Astrocyte (in vitro differentiated cells and primary cell): ENCODE results near the gene SCGN. TPM values are rescaled to one million over a fixed set of nuclear protein-coding genes. Genes with fewer than 3 reads are reported as not detected.

ENCODE experiments used
- DNase-seq: peaks from one replicate; pipeline ENCODE4 v3.0.0-alpha.2; 2010; ENCODE audit warnings: low read depth
- FAIRE-seq: peaks from 2 replicates; lab custom pipeline; 2011; peaks lifted over from hg19 to GRCh38; lab: Jason Lieb, UNC
- H2AFZ ChIP-seq: 2 replicates; pipeline ENCODE4 v1.6.0; 2012; ENCODE audit warnings: low read depth, low read length, inconsistent platforms
- H3K27ac ChIP-seq: 2 replicates; pipeline ENCODE4 v1.5.1; 2011; ENCODE audit warnings: low read depth, low read length, inconsistent platforms
- H3K27me3 ChIP-seq: 2 replicates; pipeline ENCODE4 v1.6.0; 2011; ENCODE audit warnings: low read length, inconsistent platforms; ENCODE audit not compliant: insufficient read depth
- H3K36me3 ChIP-seq: 2 replicates; pipeline ENCODE4 v1.5.1; 2011; ENCODE audit warnings: low read length, inconsistent platforms; ENCODE audit not compliant: insufficient read depth
- H3K4me1 ChIP-seq: 2 replicates; pipeline ENCODE4 v1.5.1; 2011; ENCODE audit warnings: low read length, inconsistent platforms; ENCODE audit not compliant: insufficient read depth
- H3K4me2 ChIP-seq: 2 replicates; pipeline ENCODE4 v1.6.0; 2012; ENCODE audit warnings: low read length, inconsistent platforms
- H3K4me3 ChIP-seq: 2 replicates; pipeline ENCODE4 v1.5.1; 2011; ENCODE audit warnings: low read depth, mild to moderate bottlenecking, low read length, inconsistent platforms; ENCODE audit not compliant: insufficient read depth
- H3K79me2 ChIP-seq: 2 replicates; pipeline ENCODE4 v1.6.0; 2012; ENCODE audit warnings: mild to moderate bottlenecking, low read length, inconsistent platforms; ENCODE audit not compliant: insufficient read depth
- H3K9ac ChIP-seq: 2 replicates; pipeline ENCODE4 v1.6.0; 2012; ENCODE audit warnings: mild to moderate bottlenecking, low read length, inconsistent platforms
- H3K9me3 ChIP-seq: 2 replicates; pipeline ENCODE4 v1.5.1; 2012; ENCODE audit warnings: low read depth, mild to moderate bottlenecking, low read length, inconsistent platforms; ENCODE audit not compliant: insufficient read depth
- H4K20me1 ChIP-seq: 2 replicates; pipeline ENCODE4 v1.6.0; 2012; ENCODE audit warnings: low read length, inconsistent platforms; ENCODE audit not compliant: insufficient read depth
- H3K27ac Mint-ChIP-seq: one replicate; pipeline ENCODE4 v1.8.0; 2021; ENCODE audit warnings: mild to moderate bottlenecking, mixed read lengths; ENCODE audit not compliant: unreplicated experiment
- H3K27me3 Mint-ChIP-seq: one replicate; pipeline ENCODE4 v1.8.0; 2021; ENCODE audit warnings: low read depth, mixed read lengths; ENCODE audit not compliant: unreplicated experiment
- H3K36me3 Mint-ChIP-seq: one replicate; pipeline ENCODE4 v1.8.0; 2021; ENCODE audit warnings: low read depth, mixed read lengths; ENCODE audit not compliant: unreplicated experiment
- H3K4me1 Mint-ChIP-seq: one replicate; pipeline ENCODE4 v1.8.0; 2021; ENCODE audit warnings: low read depth, mixed read lengths; ENCODE audit not compliant: unreplicated experiment
- H3K4me3 Mint-ChIP-seq: one replicate; pipeline ENCODE4 v1.8.0; 2021; ENCODE audit warnings: mild to moderate bottlenecking, moderate library complexity, mixed read lengths; ENCODE audit not compliant: unreplicated experiment
- H3K9me3 Mint-ChIP-seq: one replicate; pipeline ENCODE4 v1.8.0; 2021; ENCODE audit warnings: mild to moderate bottlenecking, mixed read lengths; ENCODE audit not compliant: unreplicated experiment
- CTCF ChIP-seq: IDR thresholded peaks from 2 replicates; pipeline ENCODE4 v1.5.1; 2011; ENCODE audit warnings: low read depth, mild to moderate bottlenecking, inconsistent platforms, low read length, moderate library complexity; ENCODE audit not compliant: insufficient read depth
- EZH2 ChIP-seq: IDR thresholded peaks from 2 replicates; pipeline ENCODE4 v1.6.1; 2012; ENCODE audit warnings: mild to moderate bottlenecking, low read length, inconsistent platforms; ENCODE audit not compliant: insufficient read depth
- total RNA-seq: library from RNA; stranded (reverse); gene quantifications from 2 replicates; pipeline ENCODE4 v1.2.1, GENCODE V29; 2021

Gene SCGN
- total RNA-seq, 1 donor from 2014 or later = not detected

- Mint-ChIP-seq H3K27ac (no peak overlapping the region), H3K9me3 (peaks cover 2% of the 10 kb centered on the region), H3K27me3 (peaks cover 1% of the 10 kb centered on the region), H3K4me1 (no peaks in the 10 kb centered on the region), H3K4me3 (no peak overlapping the region), H3K36me3 (no peaks in the 10 kb centered on the region)
- no peak for TF ChIP-seq EZH2
- Histone ChIP-seq H3K4me1 (no peaks in the 10 kb centered on the region), H3K36me3 (no peaks in the 10 kb centered on the region), H3K27ac (no peak overlapping the region), H3K9ac (no peak overlapping the region), H2AFZ (no peak overlapping the region), H3K4me3 (no peak overlapping the region), H3K79me2 (no peaks in the 10 kb centered on the region), H3K27me3 (peaks cover 2% of the 10 kb centered on the region), H3K9me3 (no peaks in the 10 kb centered on the region), H4K20me1 (no peaks in the 10 kb centered on the region), H3K4me2 (no peak overlapping the region)
- DNase-seq (no peak), FAIRE-seq (no peak)
These were observed 14.0 kb upstream of the SCGN start for GRCh38 chr6:25637960-25638434.

GRCh38 chr6:25639653-25640052, 12.4 kb upstream of the SCGN start:
- no peak overlapping the region for H3K9ac ChIP-seq
- H3K27ac ChIP-seq = no peak overlapping the region
- TF ChIP-seq CTCF (no peak), EZH2 (no peak)
- no peaks in the 10 kb centered on the region for H3K36me3 ChIP-seq
- no peak overlapping the region for H3K4me2 ChIP-seq
- no peak for DNase-seq
- Mint-ChIP-seq H3K4me1 (no peaks in the 10 kb centered on the region), H3K36me3 (no peaks in the 10 kb centered on the region), H3K27me3 (peaks cover 9% of the 10 kb centered on the region), H3K9me3 (no peaks in the 10 kb centered on the region), H3K4me3 (no peak overlapping the region), H3K27ac (no peak overlapping the region)
- H3K4me1 ChIP-seq = no peaks in the 10 kb centered on the region
- H4K20me1 ChIP-seq = no peaks in the 10 kb centered on the region
- FAIRE-seq = no peak
- H3K79me2 ChIP-seq = no peaks in the 10 kb centered on the region
- H3K4me3 ChIP-seq = no peak overlapping the region
- H2AFZ ChIP-seq = no peak overlapping the region
- H3K9me3 ChIP-seq = no peaks in the 10 kb centered on the region
- peaks cover 2% of the 10 kb centered on the region for H3K27me3 ChIP-seq

GRCh38 chr6:25640446-25640845, 11.6 kb upstream of the SCGN start:
- Mint-ChIP-seq H3K36me3 (no peaks in the 10 kb centered on the region), H3K4me3 (no peak overlapping the region), H3K4me1 (no peaks in the 10 kb centered on the region), H3K27me3 (peaks cover 9% of the 10 kb centered on the region), H3K9me3 (no peaks in the 10 kb centered on the region), H3K27ac (no peak overlapping the region)
- H3K9me3 ChIP-seq = no peaks in the 10 kb centered on the region
- FAIRE-seq (no peak), DNase-seq (no peak)
- TF ChIP-seq EZH2 = no peak
- no peaks in the 10 kb centered on the region for H3K36me3 ChIP-seq
- no peak overlapping the region for H3K4me3 ChIP-seq
- no peaks in the 10 kb centered on the region for H4K20me1 ChIP-seq
- H2AFZ ChIP-seq = no peak overlapping the region
- no peak overlapping the region for H3K9ac ChIP-seq
- no peak overlapping the region for H3K4me2 ChIP-seq
- no peak overlapping the region for H3K27ac ChIP-seq
- no peaks in the 10 kb centered on the region for H3K79me2 ChIP-seq
- H3K27me3 ChIP-seq = no peaks in the 10 kb centered on the region
- H3K4me1 ChIP-seq = no peaks in the 10 kb centered on the region
